Lung (tissue), 12 donors: Measurements from ENCODE around the gene PAK6. TPM values are rescaled to one million over a fixed set of nuclear protein-coding genes. Genes with fewer than 3 reads are reported as not detected.

Experiments
- ATAC-seq: fragments of 200-7000 bp; cut with Tn5 transposase; one replicate; pipeline ENCODE4 v1.9.1; 2020; ENCODE audit warnings: moderate number of reproducible peaks; ENCODE audit not compliant: insufficient read depth, low FRiP score
- DNase-seq, 3 donors: peaks; one replicate each; pipeline ENCODE4 v3.0.0-alpha.2; 2013 to 2017
- H3K27ac ChIP-seq, 2 donors: one replicate each; pipeline ENCODE4 v1.5.1; 2013; ENCODE audit warnings: mild to moderate bottlenecking in 2 of 2, moderate library complexity in 2 of 2, control low read depth in 1 of 2, inconsistent platforms in 1 of 2, low read depth in 1 of 2, low read length in 1 of 2
- H3K27me3 ChIP-seq, 3 donors: one replicate each; pipeline ENCODE4 v1.5.1; 2013; ENCODE audit warnings: low read length in 2 of 3; ENCODE audit not compliant: control insufficient read depth in 3 of 3, insufficient read depth in 3 of 3
- H3K36me3 ChIP-seq, 4 donors: one replicate each; pipeline ENCODE4 v1.5.1; 2013; ENCODE audit warnings: low read length in 4 of 4, mild to moderate bottlenecking in 1 of 4, moderate library complexity in 1 of 4; ENCODE audit not compliant: control insufficient read depth in 4 of 4, insufficient read depth in 4 of 4
- H3K4me1 ChIP-seq, 5 donors: one replicate each; pipeline ENCODE4 v1.5.1; 2013; ENCODE audit warnings: low read length in 5 of 5, mild to moderate bottlenecking in 2 of 5, moderate library complexity in 1 of 5; ENCODE audit not compliant: control insufficient read depth in 5 of 5, insufficient read depth in 5 of 5
- H3K4me3 ChIP-seq: one replicate; pipeline ENCODE4 v1.5.1; 2013; ENCODE audit warnings: mild to moderate bottlenecking, control low read depth, moderate library complexity
- H3K9ac ChIP-seq, 2 donors: one replicate each; pipeline ENCODE4 v1.5.1; 2013; ENCODE audit warnings: low read length in 2 of 2, control low read depth in 1 of 2; ENCODE audit not compliant: insufficient read depth in 1 of 2
- H3K9me3 ChIP-seq, 4 donors: one replicate each; pipeline ENCODE4 v1.5.1; 2013; ENCODE audit warnings: low read length in 3 of 4, mild to moderate bottlenecking in 1 of 4, moderate library complexity in 1 of 4; ENCODE audit not compliant: control insufficient read depth in 4 of 4, insufficient read depth in 3 of 4
- WGBS, 2 donors: extraction: QIAGEN DNeasy Blood & Tissue Kit; methylation state at CpG; one replicate each; pipeline ENCODE4 v1.1.7; 2013; 5-methylcytosine and 5-hydroxymethylcytosine counted together
- polyA plus RNA-seq, 2 donors: library from polyadenylated mRNA; stranded (reverse); fragments of 200-250 nt; gene quantifications; one replicate each; pipeline ENCODE4 v1.2.1, GENCODE V29; 2013
- total RNA-seq, 2 donors: library from RNA; depleted of rRNA in 1 of 2; stranded (reverse); fragments of >200 nt in 1 of 2; gene quantifications; one replicate each; pipeline ENCODE4 v1.2.1, GENCODE V29; 2014 to 2021
- TF ChIP-seq, protein P1 (sequence below): IDR thresholded peaks from 2 replicates; pipeline ENCODE4 v1.5.1; 2012; ENCODE audit warnings: mild to moderate bottlenecking; ENCODE audit errors: control extremely low read depth, extremely low read depth
- donor health status: control.
- donor health status: control.
- donor health status: Bipolar disorder and iron deficiency.
- donor health status: healthy.
- donor health status: DM: yes; HTN: yes; CAD: no.

The PAK6 gene
- total and polyA plus RNA-seq, 4 donors: 5.8 to 10.4 (median 7.2) TPM

DNA sequence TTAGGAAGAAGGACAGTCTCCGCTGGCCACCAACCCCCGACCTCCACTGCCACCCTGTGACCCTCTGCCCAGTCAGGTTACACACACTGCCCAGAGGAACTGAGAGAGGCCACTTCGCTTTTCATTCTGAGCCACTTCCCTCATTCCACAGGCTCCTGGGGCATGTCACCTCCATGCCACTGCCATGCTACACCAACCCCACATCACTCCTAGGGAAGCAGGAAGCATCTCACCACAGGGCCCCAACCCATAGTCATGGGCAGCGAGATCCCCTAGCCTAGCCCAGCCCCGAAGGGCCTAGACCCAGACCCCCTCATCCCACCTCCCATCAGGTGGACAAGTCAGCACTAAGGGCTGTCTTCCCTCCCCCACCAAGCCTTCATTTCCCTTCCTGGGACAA is 67.5 kb downstream of the PAK6 start:
- Histone ChIP-seq H3K27ac (no peak overlapping the region), H3K4me3 (no peak overlapping the region), H3K9ac (no peak overlapping the region), H3K27me3 (peaks cover 0 to 3% (median 0%) of the 10 kb centered on the region in 3 donors), H3K9me3 (no peaks in the 10 kb centered on the region), H3K4me1 (peaks cover 0 to 19% (median 0%) of the 10 kb centered on the region in 5 donors), H3K36me3 (peaks cover 0 to 3% (median 0%) of the 10 kb centered on the region in 4 donors)
- TF ChIP-seq, protein P1, sequence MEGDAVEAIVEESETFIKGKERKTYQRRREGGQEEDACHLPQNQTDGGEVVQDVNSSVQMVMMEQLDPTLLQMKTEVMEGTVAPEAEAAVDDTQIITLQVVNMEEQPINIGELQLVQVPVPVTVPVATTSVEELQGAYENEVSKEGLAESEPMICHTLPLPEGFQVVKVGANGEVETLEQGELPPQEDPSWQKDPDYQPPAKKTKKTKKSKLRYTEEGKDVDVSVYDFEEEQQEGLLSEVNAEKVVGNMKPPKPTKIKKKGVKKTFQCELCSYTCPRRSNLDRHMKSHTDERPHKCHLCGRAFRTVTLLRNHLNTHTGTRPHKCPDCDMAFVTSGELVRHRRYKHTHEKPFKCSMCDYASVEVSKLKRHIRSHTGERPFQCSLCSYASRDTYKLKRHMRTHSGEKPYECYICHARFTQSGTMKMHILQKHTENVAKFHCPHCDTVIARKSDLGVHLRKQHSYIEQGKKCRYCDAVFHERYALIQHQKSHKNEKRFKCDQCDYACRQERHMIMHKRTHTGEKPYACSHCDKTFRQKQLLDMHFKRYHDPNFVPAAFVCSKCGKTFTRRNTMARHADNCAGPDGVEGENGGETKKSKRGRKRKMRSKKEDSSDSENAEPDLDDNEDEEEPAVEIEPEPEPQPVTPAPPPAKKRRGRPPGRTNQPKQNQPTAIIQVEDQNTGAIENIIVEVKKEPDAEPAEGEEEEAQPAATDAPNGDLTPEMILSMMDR: no peak
- peak; percentile 8 for ATAC-seq
- WGBS, 2 donors: 49 to 64% methylated on average over 5 of the region's 5 CpGs
- DNase-seq: no peak

DNA sequence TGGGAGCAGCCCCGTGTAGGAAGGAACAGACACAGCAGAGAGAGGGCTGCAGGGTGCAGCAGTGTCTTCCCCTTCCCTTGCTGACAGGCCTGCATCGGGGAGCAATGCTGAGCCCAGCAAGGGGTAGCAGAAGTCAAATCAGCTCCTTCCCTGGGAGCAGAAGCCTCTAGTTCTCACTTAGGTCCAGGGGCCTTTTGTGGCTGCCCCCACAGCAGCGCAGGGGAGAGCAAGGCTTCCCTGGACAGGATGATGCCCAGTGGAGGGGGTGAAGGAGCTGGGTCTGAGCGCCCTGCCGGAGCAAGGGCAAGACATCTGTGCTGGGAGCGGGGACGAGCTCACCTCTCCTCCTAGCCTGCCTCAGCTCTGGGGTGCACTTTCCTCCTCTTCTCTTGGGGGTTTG is 68.0 kb downstream of the PAK6 start:
- DNase-seq: no peak

DNA sequence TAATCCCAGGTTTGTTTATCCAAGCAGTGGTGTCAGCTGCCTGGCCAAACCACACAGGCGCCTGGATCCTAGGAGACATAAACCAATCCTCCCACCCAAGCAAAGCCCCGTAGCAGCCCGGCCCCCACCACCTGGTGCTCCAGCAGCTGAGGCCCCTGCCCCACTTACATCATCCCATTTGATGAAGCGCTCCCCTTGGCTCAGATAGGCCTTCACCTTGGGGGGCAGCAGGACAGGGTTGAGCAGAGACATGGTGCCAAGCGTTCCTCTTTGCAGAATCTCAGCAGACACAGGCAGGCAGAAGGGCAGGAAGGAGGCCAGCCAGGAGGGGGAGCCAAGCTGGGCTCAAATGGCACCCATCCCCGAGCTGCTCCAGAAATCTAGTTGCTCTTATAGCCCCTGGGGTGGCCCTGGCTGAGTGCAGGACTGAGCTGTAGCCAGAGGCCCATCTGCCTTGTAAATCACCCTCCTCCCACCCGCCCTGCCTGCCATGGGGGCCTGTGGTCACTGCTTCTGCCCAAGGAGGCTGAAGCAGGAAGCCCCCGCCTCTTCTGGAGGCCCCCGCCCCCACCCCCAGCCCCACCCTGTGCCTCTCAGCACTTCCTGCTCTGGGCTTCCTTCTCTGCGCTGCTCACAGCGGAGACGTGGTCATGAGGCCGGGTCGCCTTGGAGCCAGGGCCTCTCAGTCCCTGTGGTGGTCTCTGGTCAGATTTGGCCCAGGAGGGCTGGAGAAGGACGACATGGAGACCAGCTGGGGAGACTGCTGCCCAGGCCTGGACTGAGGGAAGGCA is 68.8 kb downstream of the PAK6 start, which contains the start of gene PLCB2:
PLCB2 (minus strand) TSS at position 515 of the 791 bp plus-strand sequence; CDS start at position 252, 263 bp downstream.
- Histone ChIP-seq H3K27ac (peak within 1 kb of the TSS in 1 of 2 donors; percentile 75), H3K4me1 (peaks cover 0 to 8% (median 0%) of the 10 kb centered on the region in 5 donors), H3K36me3 (peaks cover 0 to 3% (median 0%) of the 10 kb centered on the region in 4 donors), H3K4me3 (peak within 1 kb of the TSS; percentile 16), H3K27me3 (peaks cover 0 to 3% (median 0%) of the 10 kb centered on the region in 3 donors), H3K9ac (no peak within 1 kb of the TSS), H3K9me3 (no peaks in the 10 kb centered on the region)
- DNase-seq: peak; percentile 25 to 43 (median 41)
- 14 to 51% methylated on average over 12 to 15 of the region's 15 CpGs for WGBS, 2 donors
- peak; percentile 58 for ATAC-seq
- TF ChIP-seq, protein P1: no peak

More for the DNA sequence above, 68.0 kb downstream of the PAK6 start:
- WGBS, 2 donors: 30 to 64% methylated on average over 7 of the region's 7 CpGs
- no peak for ATAC-seq
- TF ChIP-seq, protein P1: no peak
- Histone ChIP-seq H3K27ac (no peak overlapping the region), H3K27me3 (peaks cover 0 to 3% (median 0%) of the 10 kb centered on the region in 3 donors), H3K4me1 (peaks cover 0 to 13% (median 0%) of the 10 kb centered on the region in 5 donors), H3K9me3 (no peaks in the 10 kb centered on the region), H3K9ac (no peak overlapping the region), H3K4me3 (peak overlapping the region; percentile 16), H3K36me3 (peaks cover 0 to 3% (median 0%) of the 10 kb centered on the region in 4 donors)
